HG03097 (cell line): Measurements from ENCODE around the gene IKZF2.

ENCODE experiments used
- ATAC-seq: cut with Tn5 transposase; IDR thresholded peaks from one replicate; pipeline ENCODE4 v1.9.1; 2021; ENCODE audit not compliant: unreplicated experiment, low FRiP score

The IKZF2 gene

GRCh38 chr2:212968284-212969081 lies 182.9 kb downstream of the IKZF2 start:
- ATAC-seq: no peak

GRCh38 chr2:212966884-212967283 lies 184.5 kb downstream of the IKZF2 start:
- no peak for ATAC-seq

- no peak for ATAC-seq
Measured at GRCh38 chr2:212962691-212963090, 188.7 kb downstream of the IKZF2 start.

GRCh38 chr2:212961255-212961654 lies 190.2 kb downstream of the IKZF2 start:
- ATAC-seq: no peak

- no peak for ATAC-seq
Measured at GRCh38 chr2:212960336-212960735, 191.1 kb downstream of the IKZF2 start.

GRCh38 chr2:212959471-212960117 lies 191.8 kb downstream of the IKZF2 start:
- ATAC-seq: no peak

- no peak for ATAC-seq
Measured at GRCh38 chr2:212958757-212959295, 192.6 kb downstream of the IKZF2 start.

GRCh38 chr2:212958133-212958532 lies 193.3 kb downstream of the IKZF2 start:
- ATAC-seq: no peak

GRCh38 chr2:212957624-212958023 lies 193.8 kb downstream of the IKZF2 start:
- ATAC-seq: no peak

GRCh38 chr2:212956665-212957607 lies 194.5 kb downstream of the IKZF2 start:
- ATAC-seq: no peak

- ATAC-seq: peak; percentile 82
Measured at GRCh38 chr2:212953170-212953920, 198.1 kb downstream of the IKZF2 start.

GRCh38 chr2:212949786-212950185 lies 201.6 kb downstream of the IKZF2 start:
- no peak for ATAC-seq
